GM19099 (cell line): ENCODE results near the gene CTCF.

ENCODE experiments used
- POLR2A ChIP-seq: IDR thresholded peaks from 3 replicates; pipeline ENCODE4 v1.6.1; 2011; ENCODE audit warnings: low read depth; ENCODE audit not compliant: insufficient read length; ENCODE audit errors: extremely low read depth

CTCF gene

DNA sequence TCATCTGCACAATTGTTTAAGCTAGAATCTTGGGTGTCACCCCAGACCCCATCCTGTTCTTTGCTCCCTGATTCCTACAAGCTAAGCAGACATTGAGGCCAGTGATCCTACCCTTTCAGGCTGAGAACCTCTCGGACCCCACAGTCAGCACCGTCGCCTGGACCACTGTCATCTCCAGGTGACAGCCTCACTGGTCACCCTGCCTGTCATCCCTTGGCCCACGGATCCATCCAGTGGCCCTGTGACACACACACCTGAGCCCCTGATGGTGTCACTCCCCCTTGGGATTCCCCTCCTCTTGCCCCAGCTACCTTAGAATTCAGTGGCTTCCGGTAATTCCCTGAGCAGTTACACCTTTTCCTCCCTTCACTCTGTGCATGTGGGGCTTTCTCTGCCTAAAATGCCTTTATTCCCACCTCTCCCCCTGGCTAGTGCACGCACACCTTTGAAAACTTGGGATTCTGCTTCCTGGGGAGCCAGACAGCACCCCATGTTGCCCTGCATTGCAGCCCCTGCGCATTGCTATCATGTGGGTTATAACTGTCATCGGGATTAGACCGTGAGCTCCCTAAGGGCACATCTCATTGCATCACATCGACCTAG lies 107.3 kb downstream of the CTCF start:
- TF ChIP-seq POLR2A: no peak

DNA sequence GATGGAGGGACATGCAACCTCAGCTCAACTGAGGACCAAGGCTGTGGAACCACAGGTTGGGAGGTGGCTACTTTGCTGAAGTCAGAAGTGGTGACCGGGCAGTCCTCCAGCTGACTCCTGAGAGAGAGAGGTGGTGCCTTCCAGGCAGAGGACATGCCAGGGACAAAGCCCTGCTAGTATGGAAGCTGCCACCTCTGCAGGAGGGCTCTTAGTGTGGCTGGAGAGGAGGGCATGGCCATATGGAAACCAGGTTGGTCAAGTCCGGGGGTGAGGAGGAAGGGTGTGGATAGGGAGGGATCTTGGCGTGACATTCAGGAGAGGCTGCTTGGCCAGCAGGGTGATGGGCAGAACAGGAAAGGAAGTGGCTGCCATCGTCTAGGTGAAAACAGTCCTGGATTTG lies 110.0 kb downstream of the CTCF start:
- TF ChIP-seq POLR2A: no peak

DNA sequence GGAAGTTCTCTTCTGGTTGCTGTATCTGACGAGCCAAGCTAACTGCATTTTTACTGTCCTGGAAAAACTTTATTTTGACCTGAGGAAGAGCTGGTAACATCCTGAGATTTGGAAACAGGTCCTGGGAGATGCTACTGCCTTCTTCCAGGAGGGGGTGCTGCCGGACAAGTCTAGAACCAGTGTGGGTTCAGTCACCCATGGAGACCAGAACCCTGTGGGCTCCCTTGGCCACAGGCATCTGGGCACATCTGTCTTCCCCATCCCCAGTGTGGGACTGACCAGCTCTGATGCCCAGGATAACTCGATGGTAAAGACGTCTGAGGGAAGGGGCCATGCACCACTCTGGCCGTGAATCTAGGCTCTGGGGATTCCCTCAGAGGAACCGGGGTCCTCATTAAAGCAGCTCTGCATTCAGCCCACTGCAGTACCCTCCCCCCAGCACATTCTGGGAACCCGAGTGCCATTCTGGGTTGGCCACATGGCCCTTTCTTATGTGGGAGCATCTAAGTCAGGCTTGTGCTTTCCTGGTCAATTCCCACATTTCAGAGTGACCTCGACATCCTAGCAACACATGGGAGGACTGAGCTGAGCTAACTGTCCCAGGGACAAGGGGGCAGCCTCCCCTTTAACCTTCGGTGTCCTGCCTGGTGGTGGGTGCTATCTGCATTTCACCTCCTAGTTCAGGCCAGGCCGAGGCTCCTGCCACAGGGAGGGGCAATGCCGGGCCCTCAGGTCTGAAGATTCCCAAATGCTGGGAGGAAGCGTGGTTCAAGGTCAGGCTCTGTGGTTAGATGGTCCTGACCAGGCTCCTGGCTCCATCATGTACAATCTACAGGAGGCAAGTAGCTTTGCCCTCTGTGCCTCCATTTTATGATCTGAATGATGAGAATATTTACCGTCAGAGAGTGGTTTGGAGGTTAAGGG lies 110.7 kb downstream of the CTCF start:
- TF ChIP-seq POLR2A: no peak

DNA sequence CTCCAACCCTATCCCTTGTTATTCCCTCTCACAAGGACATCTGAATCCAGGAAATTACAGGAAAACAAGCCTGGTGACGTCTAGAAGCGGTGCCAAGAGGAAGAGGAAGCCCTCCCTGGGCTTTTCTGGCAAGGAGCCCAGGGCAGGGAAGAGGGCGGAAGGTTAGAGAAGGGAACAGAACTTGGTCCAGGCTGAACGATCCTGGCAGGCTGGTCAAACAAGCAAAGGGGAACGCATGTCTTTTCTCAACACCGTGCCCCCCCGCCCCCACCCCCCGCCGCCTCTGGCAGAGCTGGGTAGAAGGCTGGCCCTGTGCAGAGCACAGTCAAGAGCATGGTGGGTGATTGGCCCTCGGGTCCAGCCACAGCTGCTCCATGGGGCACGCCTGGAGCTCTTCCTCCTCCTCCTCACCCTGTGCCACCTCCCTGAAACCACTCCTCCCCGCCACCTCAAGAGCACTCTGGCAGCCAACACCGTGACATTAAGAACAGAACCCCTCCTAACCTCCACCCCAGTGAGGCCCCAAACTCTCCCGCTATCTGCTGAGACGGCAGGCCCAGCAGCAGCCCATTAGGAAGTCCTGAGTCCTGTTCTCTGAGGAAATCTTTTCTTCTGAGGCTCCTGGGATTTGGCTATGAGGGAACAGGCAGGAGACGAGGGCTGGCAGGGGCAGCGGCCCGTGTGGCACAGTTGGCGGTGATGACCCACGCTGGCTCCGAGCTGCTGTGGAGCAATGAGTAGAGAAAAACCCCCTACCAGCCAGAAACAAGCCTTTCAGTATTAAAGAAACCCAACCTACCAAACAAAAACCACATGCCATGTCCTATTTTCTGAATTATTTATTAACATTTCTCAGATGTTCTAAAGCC lies 111.6 kb downstream of the CTCF start:
- no peak for TF ChIP-seq POLR2A

DNA sequence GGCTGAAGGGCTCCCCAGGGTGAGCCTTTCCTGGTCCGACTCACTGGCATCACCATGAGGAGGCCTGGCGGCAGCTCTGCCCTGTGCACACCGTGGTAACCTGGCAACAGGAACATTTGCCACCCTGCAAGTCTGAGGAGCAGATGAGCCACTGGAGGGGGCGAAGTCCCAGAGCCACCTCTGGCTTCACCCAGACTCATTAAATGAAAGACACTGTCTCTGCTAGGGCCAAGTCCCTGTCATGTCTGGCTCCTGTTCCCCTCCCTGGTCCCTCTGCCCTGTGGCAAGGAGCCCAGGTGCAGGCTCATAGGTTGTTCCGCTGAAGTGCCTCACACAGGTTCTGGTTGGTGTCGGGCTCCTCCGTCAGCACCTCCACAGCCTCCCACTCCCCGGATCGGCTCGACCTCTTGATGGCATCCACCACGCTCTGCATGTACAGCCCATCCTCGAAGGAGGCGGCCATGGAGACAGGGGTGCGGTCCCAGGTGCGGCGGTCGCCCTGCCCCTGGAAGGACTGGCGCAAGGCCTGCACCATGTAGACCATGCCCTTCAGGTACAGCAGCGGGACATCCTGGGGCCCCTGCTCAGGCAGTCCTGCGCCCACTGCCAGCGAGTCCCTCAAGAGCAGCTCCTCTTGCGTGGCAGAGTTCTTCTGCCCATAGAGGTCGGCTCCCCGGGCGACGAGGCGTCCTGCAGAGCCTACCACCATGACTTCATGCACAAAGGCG lies 112.7 kb downstream of the CTCF start:
- no peak for TF ChIP-seq POLR2A

DNA sequence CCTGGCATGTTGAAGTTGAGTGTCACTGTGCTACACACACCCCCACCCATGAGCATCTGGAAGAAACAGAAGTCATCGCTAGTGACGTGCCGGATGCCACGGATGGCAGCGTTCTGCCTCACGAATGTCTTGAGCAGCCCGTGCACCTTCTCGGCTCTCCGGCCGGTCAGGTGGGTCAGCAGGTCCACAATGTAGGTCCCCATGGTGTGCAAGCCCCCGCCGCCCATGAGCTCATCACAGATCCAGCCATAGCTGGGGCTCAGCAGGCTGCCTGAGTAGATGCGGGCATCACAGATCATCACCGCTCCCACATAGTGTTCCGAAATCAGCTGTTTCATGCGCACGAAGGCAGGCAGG lies 113.2 kb downstream of the CTCF start:
- TF ChIP-seq POLR2A: no peak

DNA sequence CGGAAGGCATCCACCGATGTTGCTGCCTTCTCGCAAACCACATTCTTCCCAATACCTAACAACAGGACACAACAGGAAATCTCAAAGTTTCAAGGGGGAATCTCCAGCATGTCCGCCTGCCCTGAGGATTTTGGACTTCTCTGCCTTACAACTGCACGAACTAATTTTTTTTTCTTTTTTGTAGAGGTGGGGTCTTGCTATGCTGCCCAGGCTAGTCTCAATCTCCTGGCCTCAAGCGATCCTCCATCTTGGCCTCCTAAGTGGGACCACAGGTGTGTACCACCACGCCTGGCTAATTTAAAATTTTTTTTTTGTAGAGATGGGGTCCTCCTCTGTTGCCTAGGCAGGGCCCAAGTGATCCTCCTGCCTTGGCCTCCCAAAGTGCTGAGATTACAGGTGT lies 113.7 kb downstream of the CTCF start:
- no peak for TF ChIP-seq POLR2A

DNA sequence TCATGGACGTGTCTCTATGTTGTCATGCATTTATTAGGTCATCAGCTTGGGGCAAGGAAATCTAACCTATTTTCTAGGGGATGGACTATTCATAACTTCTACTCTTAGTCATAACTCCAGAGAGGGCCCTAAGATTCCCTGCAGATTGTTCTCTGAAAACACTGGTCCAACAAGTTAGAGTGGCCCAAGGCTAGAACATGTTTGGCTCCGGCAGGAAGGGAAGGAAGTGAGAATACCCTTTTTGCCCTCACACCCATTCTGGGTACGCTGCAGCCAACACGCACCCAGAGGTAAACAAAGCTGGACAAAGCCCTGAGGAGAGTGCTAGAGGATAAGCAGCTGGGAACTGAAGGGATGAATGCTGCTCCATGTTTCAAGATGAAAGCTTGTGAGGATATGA lies 114.2 kb downstream of the CTCF start:
- no peak for TF ChIP-seq POLR2A

DNA sequence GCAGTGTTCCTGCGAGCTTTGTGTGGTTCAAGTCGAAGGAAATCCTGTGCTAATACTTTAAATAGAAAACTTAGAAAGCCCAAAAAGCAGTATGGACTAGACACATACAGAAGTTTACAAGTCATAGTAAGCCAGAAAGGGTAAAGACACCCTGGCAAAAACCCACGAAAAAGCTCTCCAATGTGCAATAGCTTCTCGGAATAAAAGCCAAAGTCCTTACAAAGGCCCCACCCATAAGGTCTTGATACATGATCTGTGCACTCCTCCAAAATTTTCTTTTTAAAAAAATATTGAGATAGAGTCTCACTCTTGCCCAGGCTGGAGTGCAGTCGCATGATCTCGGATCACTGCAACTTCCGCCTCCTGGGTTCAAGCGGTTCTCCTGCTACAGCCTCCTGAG lies 114.6 kb downstream of the CTCF start:
- TF ChIP-seq POLR2A: no peak

DNA sequence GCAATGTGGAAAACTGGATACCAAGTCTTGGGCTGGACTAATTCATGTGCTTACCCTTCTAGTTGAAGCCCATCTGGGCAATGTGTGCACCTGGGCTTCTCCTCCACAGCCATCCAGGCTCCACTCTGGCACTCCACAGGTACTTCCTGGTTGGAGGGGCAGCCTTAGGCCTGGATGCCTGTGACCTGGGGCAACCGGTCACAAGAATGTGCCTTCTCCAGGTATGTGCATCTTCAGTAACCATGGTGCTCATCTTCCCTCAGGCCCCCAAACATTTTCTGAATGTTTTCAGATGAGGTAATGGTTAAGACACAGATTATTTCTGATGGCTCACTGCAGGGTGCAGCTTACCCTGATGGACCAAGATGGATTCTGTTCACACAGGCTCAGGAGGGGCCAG lies 115.4 kb downstream of the CTCF start:
- no peak for TF ChIP-seq POLR2A

DNA sequence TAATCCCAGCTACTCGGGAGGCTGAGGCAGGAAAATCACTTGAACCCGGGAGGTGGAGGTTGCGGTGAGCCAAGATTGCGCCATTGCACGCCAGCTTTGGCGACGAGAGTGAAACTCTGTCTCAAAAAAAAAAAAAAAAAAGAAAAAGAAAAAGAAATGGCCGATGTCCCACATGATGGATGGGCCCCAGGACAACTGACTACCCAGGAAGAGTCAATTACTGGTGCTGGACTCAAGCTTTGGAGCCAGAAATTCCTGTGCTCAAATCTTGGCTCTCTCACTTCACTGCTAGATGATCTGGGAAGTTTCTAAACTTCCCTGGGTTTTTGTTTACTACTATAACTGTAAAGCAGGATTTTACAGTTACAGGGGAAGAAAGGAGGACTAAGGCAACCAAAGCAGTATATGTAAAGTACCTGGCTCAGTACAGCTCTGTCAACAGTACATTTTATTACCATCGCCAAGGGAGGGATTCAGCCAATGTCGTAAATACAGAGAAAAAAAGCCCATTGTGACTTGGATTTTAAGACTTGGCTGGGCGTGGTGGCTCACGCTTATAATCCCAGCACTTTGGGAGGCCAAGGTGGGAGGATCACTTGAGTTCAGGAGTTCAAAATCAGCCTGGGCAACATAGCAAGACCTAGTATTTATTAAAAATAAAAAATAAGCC lies 116.2 kb downstream of the CTCF start:
- TF ChIP-seq POLR2A: no peak

DNA sequence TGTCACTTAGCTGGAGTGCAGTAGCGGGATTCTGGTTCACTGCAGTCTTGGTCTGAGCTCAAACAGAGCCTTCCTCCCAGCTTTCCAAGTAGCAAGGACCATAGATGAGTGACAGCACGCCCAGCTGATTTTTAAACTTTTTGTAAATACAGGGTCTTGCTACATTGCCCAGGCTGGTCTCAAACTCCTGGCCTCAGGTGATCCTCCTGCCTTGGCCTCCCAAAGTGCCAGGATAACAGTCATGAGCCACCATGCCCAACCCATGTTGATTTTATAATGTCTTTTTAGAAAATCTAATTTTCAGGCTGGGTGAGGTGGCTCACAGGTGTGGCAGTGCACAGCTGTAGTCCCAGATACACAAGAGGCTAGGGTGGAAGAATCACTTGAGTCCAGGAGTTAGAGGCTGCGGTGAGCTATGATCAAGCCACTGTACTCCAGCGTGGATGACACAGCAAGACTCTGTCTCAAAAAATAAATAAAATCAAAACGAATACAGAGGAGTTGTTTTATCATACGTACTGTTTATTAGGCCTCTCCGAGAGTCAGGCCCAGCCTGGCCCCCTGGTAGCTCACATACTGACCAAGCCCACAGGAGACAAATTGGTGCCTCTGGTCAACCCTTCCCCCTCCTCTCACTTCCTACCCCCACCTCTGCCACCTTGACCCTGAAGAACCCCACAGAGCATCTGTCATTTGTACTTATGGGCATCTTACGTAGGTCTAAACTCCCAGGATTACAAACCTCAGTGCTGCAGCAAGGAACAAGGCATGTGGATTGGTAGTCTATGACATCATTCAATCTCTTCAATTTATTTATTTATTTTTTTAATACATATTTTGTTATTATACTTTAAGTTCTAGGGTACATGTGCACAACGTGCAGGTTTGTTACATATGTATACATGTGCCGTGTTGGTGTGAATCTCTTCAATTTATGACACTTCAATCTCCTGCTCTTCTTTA lies 117.9 kb downstream of the CTCF start:
- no peak for TF ChIP-seq POLR2A

DNA sequence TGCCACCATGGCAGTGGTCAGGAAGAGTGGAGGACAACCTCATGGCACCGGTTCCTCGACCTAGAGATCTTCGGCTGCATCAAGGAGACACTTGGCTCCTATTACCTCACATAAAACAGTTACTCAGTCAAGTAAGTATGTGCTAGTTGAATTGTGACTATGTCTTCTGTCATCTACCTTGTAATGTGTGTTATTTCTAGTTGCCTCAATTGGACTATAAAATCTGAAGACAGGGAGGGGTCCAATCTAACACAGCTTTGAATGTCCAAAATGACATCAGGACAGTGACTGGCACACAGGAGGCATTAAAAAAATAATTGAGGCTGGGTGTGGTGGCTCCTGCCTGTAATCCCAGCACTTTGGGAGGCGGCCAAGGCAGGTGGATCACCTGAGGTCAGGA lies 121.4 kb downstream of the CTCF start:
- TF ChIP-seq POLR2A: no peak
